AG04449 (cell line): ENCODE results near the gene RNPEP.
A peak's percentile ranks its signal among the peaks of the same experiment; 100 is the strongest.

ENCODE experiments used
- CTCF ChIA-PET: fragments of 350-600 bp; formaldehyde crosslinking; extraction: SDS; loops from one replicate; lab custom pipeline; 2021; ENCODE audit warnings: antibody characterized with exemption; lab: Yijun Ruan, JAX
- POLR2A ChIA-PET: fragments of 400-600, 350-600 bp; formaldehyde crosslinking; extraction: SDS; loops from one replicate; lab custom pipeline; 2020; ENCODE audit warnings: antibody characterized with exemption, inconsistent platforms; lab: Yijun Ruan, JAX
- DNase-seq: peaks from one replicate; pipeline ENCODE4 v3.0.0-alpha.2; 2010; ENCODE audit warnings: low read depth, low spot score
- H3K4me3 ChIP-seq: 2 replicates; pipeline ENCODE4 v1.5.1; 2011; ENCODE audit warnings: low read depth, mild to moderate bottlenecking, control low read depth, low read length
- CTCF ChIP-seq: IDR thresholded peaks from one replicate; pipeline ENCODE4 v1.5.1; 2011; ENCODE audit warnings: mild to moderate bottlenecking, moderate library complexity, low read length, control low read depth, inconsistent platforms; ENCODE audit not compliant: insufficient read depth; ENCODE audit errors: missing control alignments

RNPEP gene

GRCh38 chr1:201945157-201945556, 37.3 kb upstream of the RNPEP start:
- ChIA-PET CTCF (interaction anchor here (0.8 to 3.5 kb wide), 19 partner anchors 9 to 103 kb away, joined by 3 to 63 read pairs (median 5); partner anchors contain the start of gene TIMM17A), POLR2A (interaction anchor here (1.0 to 2.8 kb wide), 6 partner anchors 10 to 49 kb away, joined by 3 to 22 read pairs (median 12); partner anchors contain the start of genes RNPEP and TIMM17A)
- DNase-seq: no peak
- peak overlapping the region; percentile 85 for H3K4me3 ChIP-seq
- peak; percentile 44 for TF ChIP-seq CTCF

GRCh38 chr1:201945863-201946223, 36.6 kb upstream of the RNPEP start:
- CTCF ChIA-PET: interaction anchor here (0.8 to 3.5 kb wide), 19 partner anchors 9 to 104 kb away, joined by 3 to 63 read pairs (median 5); partner anchors contain the start of gene TIMM17A
- peak overlapping the region; percentile 85 for H3K4me3 ChIP-seq
- POLR2A ChIA-PET: interaction anchor here (0.6 to 2.8 kb wide), 14 partner anchors 7 to 73 kb away, joined by 3 to 22 read pairs (median 5); partner anchors contain the start of gene TIMM17A
- no peak for TF ChIP-seq CTCF
- DNase-seq: no peak

- POLR2A ChIA-PET: interaction anchor here (0.6 to 2.8 kb wide), 15 partner anchors 8 to 407 kb away, joined by 3 to 22 read pairs (median 5); partner anchors contain the start of gene TIMM17A
- peak; percentile 95 for DNase-seq
Observed at GRCh38 chr1:201946224-201946908, 36.1 kb upstream of the RNPEP start, which contains the start of gene LMOD1. LMOD1 (minus strand) TSS chr1:201946548; CDS start chr1:201946340, 208 bp downstream.

GRCh38 chr1:201947697-201948008, 34.8 kb upstream of the RNPEP start:
- ChIA-PET CTCF (interaction anchor here (11.6 kb wide), 1 partner anchor 53 kb away, joined by 99 read pairs; no protein-coding TSS in a partner anchor), POLR2A (no interaction called here)
- TF ChIP-seq CTCF: no peak
- H3K4me3 ChIP-seq: peak overlapping the region; percentile 85; the same call in 1 of the 2 replicates
- DNase-seq: no peak

More at GRCh38 chr1:201946224-201946908, 36.1 kb upstream of the RNPEP start, which contains the start of gene LMOD1:
- H3K4me3 ChIP-seq: peak within 1 kb of the TSS; percentile 85
- TF ChIP-seq CTCF: no peak
- CTCF ChIA-PET: interaction anchor here (0.9 to 3.5 kb wide), 14 partner anchors 9 to 68 kb away, joined by 3 to 63 read pairs (median 5); partner anchors contain the start of gene TIMM17A

GRCh38 chr1:201949491-201949890, 33.0 kb upstream of the RNPEP start:
- ChIA-PET CTCF (interaction anchor here (1.2 to 11.6 kb wide), 2 partner anchors 54 to 170 kb away, joined by 3 to 99 read pairs; no protein-coding TSS in a partner anchor), POLR2A (interaction anchor here (0.7 kb wide), 1 partner anchor 113 kb away, joined by 3 read pairs; no protein-coding TSS in a partner anchor)
- no peak for TF ChIP-seq CTCF
- H3K4me3 ChIP-seq: no peak overlapping the region
- DNase-seq: no peak
